OCI-LY7 (cell line): ENCODE data around the gene SLC35F1. TPM values are rescaled to one million over a fixed set of nuclear protein-coding genes. Genes with fewer than 3 reads are reported as not detected.

ENCODE experiments used
- BruUV-seq: library from RNA; stranded (reverse); fragments of 400-500 nt; replicated peaks from 2 replicates; lab custom pipeline; 2021; lab: Mats Ljungman, UMichigan
- CTCF ChIA-PET: fragments of 300-600 bp; sonication (Branson Sonifier 250); formaldehyde crosslinking; loops from one replicate; lab custom pipeline; 2022; ENCODE audit warnings: antibody characterized with exemption; ENCODE audit not compliant: unreplicated experiment; lab: Charles Lee
- POLR2A ChIA-PET: fragments of 300-600 bp; sonication (Branson Sonifier 250); formaldehyde crosslinking; loops from one replicate; lab custom pipeline; 2022; ENCODE audit warnings: antibody characterized with exemption; lab: Charles Lee
- DNase-seq: peaks from one replicate; pipeline ENCODE4 v3.0.0-alpha.2; 2015; ENCODE audit warnings: low spot score
- H2AFZ ChIP-seq: fragments of 200-600 bp; sonication (generic), shearing (Covaris generic); 2 replicates; pipeline ENCODE4 v1.6.1; 2014; ENCODE audit warnings: mild to moderate bottlenecking, antibody characterized with exemption, low read length, moderate library complexity
- H3K27ac ChIP-seq: fragments of 200-600 bp; sonication (generic); 2 replicates; pipeline ENCODE4 v1.5.1; 2014; ENCODE audit warnings: mixed run types, low read depth, mild to moderate bottlenecking, moderate library complexity, low read length, inconsistent platforms; ENCODE audit not compliant: poor library complexity, severe bottlenecking
- H3K36me3 ChIP-seq: fragments of 200-600 bp; sonication (generic); 2 replicates; pipeline ENCODE4 v1.6.1; 2014; ENCODE audit warnings: mild to moderate bottlenecking, antibody characterized with exemption, low read length, moderate library complexity, mixed read lengths; ENCODE audit not compliant: insufficient read depth
- H3K4me1 ChIP-seq: fragments of 200-600 bp; sonication (generic); 2 replicates; pipeline ENCODE4 v1.5.1; 2014; ENCODE audit warnings: mild to moderate bottlenecking, low read length; ENCODE audit not compliant: insufficient read depth, poor library complexity, severe bottlenecking
- H3K4me2 ChIP-seq: fragments of 200-600 bp; sonication (generic); 2 replicates; pipeline ENCODE4 v1.6.1; 2014; ENCODE audit warnings: mild to moderate bottlenecking, low read length
- H3K4me3 ChIP-seq: fragments of 200-600 bp; sonication (generic); 2 replicates; pipeline ENCODE4 v1.5.1; 2014; ENCODE audit warnings: mild to moderate bottlenecking, low read depth, low read length; ENCODE audit not compliant: poor library complexity, severe bottlenecking
- H3K79me2 ChIP-seq: fragments of 200-600 bp; sonication (generic); 2 replicates; pipeline ENCODE4 v1.6.1; 2016; ENCODE audit warnings: low read depth, mild to moderate bottlenecking, low read length, moderate library complexity, mixed read lengths; ENCODE audit not compliant: insufficient read depth
- H3K9me2 ChIP-seq: fragments of 200-600 bp; sonication (generic); 2 replicates; pipeline ENCODE4 v1.6.1; 2016; ENCODE audit warnings: mild to moderate bottlenecking, low read length, mixed read lengths; ENCODE audit not compliant: insufficient read depth
- H3K9me3 ChIP-seq: fragments of 200-600 bp; sonication (generic); 2 replicates; pipeline ENCODE4 v1.6.1; 2014; ENCODE audit warnings: mild to moderate bottlenecking, mixed run types, low read length, mixed read lengths
- H4K20me1 ChIP-seq: fragments of 200-600 bp; sonication (generic); 2 replicates; pipeline ENCODE4 v1.6.1; 2014; ENCODE audit warnings: mild to moderate bottlenecking, antibody characterized with exemption, low read length, moderate library complexity, mixed read lengths; ENCODE audit not compliant: insufficient read depth
- EZH2phosphoT487 ChIP-seq: fragments of 200-600 bp; sonication (generic); IDR thresholded peaks from 2 replicates; pipeline ENCODE4 v1.6.1; 2018; ENCODE audit warnings: low read depth, borderline replicate concordance, mild to moderate bottlenecking, mixed run types, antibody characterized with exemption, low read length, moderate library complexity, mixed read lengths
- intact Hi-C: fragments of 100-400 bp; cut with micrococcal nuclease; formaldehyde crosslinking; loops from one replicate; pipeline ENCODE4 v1.10.0; 2022; ENCODE audit not compliant: unreplicated experiment
- total RNA-seq, 2 experiments: library from RNA; depleted of rRNA in 1 of 2; stranded (reverse); fragments of >200 nt in 1 of 2; shearing (Covaris generic) in 1 of 2; gene quantifications; 2 replicates each; pipeline ENCODE4 v1.2.3, GENCODE V29; 2014 to 2022
- TF ChIP-seq, protein P1 (sequence below): fragments of 200-600 bp; sonication (generic); conservative IDR thresholded peaks from 2 replicates; pipeline ENCODE4 v1.5.1; 2014; ENCODE audit warnings: mild to moderate bottlenecking, antibody characterized with exemption, low read length, moderate library complexity, mixed read lengths

Gene SLC35F1
- total RNA-seq, 2 experiments from 2014 or later: 0.03 TPM; not detected in 1

DNA sequence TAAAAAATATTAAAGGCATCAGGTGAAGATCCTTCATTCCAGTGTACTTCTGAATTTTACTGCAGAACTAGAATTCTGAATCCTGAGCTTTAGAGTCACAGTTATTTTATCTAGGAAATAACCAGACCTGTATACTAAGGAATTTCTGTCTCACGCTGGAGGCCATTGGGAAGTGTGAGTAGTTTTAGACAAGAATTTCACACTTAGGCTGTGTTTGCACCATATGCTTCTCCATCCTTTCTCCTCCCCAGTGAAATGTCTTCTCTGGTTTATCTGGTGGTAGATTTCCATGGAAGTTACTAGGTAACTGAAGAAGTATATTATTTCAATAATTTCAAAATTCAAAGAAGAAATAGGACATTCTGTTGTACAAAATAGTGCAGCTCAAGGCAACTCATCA is 83.1 kb downstream of the SLC35F1 start:
- POLR2A ChIA-PET: no interaction called here
- H3K9me3 ChIP-seq: no peaks in the 10 kb centered on the region
- no peaks in the 10 kb centered on the region for H3K4me1 ChIP-seq
- no peak for TF ChIP-seq EZH2phosphoT487
- TF ChIP-seq, protein P1, sequence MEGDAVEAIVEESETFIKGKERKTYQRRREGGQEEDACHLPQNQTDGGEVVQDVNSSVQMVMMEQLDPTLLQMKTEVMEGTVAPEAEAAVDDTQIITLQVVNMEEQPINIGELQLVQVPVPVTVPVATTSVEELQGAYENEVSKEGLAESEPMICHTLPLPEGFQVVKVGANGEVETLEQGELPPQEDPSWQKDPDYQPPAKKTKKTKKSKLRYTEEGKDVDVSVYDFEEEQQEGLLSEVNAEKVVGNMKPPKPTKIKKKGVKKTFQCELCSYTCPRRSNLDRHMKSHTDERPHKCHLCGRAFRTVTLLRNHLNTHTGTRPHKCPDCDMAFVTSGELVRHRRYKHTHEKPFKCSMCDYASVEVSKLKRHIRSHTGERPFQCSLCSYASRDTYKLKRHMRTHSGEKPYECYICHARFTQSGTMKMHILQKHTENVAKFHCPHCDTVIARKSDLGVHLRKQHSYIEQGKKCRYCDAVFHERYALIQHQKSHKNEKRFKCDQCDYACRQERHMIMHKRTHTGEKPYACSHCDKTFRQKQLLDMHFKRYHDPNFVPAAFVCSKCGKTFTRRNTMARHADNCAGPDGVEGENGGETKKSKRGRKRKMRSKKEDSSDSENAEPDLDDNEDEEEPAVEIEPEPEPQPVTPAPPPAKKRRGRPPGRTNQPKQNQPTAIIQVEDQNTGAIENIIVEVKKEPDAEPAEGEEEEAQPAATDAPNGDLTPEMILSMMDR: no peak
- CTCF ChIA-PET: interaction anchor here (1.0 kb wide), 1 partner anchor 11 kb away, joined by 3 read pairs; no protein-coding TSS in a partner anchor
- BruUV-seq: no TSS peak
- H3K79me2 ChIP-seq: no peaks in the 10 kb centered on the region
- H3K9me2 ChIP-seq: no peaks in the 10 kb centered on the region
- H3K36me3 ChIP-seq: no peaks in the 10 kb centered on the region
- H2AFZ ChIP-seq: no peak overlapping the region
- no peak for DNase-seq
- H4K20me1 ChIP-seq: no peaks in the 10 kb centered on the region
- no peak overlapping the region for H3K4me3 ChIP-seq
- no peak overlapping the region for H3K27ac ChIP-seq
- intact Hi-C loops: no loop called here
- no peak overlapping the region for H3K4me2 ChIP-seq

DNA sequence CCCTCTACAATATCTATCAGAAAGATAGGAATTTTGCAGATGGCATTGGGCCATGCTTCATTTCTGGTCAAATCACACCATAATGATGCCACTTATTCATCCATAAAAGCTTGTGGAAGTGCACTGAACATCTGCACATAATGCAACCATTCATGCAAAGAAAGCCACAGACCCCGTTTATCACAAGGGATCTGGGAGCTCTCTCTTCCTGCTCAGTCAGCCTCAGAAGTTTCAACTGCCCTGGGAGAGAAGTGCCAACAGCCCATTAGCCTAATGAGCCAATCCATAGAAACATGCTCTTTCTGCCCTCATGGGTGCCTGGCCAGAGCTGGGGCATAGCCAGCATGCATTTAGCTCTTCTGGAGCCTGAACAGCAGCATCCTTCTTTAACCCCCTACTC is 85.8 kb downstream of the SLC35F1 start:
- Histone ChIP-seq H4K20me1 (no peaks in the 10 kb centered on the region), H3K9me2 (no peaks in the 10 kb centered on the region), H3K4me1 (no peaks in the 10 kb centered on the region), H3K27ac (no peak overlapping the region), H2AFZ (no peak overlapping the region), H3K9me3 (no peaks in the 10 kb centered on the region), H3K4me3 (no peak overlapping the region), H3K79me2 (no peaks in the 10 kb centered on the region), H3K36me3 (no peaks in the 10 kb centered on the region), H3K4me2 (no peak overlapping the region)
- DNase-seq: no peak
- ChIA-PET CTCF (no interaction called here), POLR2A (interaction anchor here (0.6 to 1.1 kb wide), 2 partner anchors 32 to 1035 kb away, joined by 3 read pairs; no protein-coding TSS in a partner anchor)
- intact Hi-C loops: no loop called here
- TF ChIP-seq EZH2phosphoT487: no peak
- TF ChIP-seq, protein P1: no peak
- BruUV-seq: no TSS peak

DNA sequence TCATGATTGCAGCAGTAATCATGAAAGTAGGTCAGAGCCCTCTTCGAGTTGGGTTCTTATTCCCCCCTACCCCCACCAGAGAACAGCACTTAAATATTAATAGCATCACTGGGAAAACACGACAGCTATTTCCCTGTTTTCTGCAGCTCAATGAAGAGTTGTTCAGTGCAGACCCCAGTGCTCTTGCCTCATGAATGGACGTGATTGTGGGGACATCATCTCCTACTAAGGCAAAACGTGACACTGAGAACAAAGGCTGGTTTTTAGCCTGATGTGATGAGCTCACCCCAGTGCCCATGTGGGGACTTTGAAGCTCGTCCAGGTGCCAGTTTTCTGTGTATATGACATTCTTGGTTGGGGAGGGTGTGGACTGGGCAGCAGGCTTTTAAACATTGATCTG is 105.9 kb downstream of the SLC35F1 start:
- no TSS peak for BruUV-seq
- DNase-seq: no peak
- Histone ChIP-seq H3K27ac (no peak overlapping the region), H3K4me1 (no peaks in the 10 kb centered on the region), H3K9me2 (no peaks in the 10 kb centered on the region), H3K4me2 (no peak overlapping the region), H3K4me3 (no peak overlapping the region), H3K9me3 (no peaks in the 10 kb centered on the region), H3K36me3 (no peaks in the 10 kb centered on the region), H3K79me2 (no peaks in the 10 kb centered on the region), H4K20me1 (no peaks in the 10 kb centered on the region), H2AFZ (no peak overlapping the region)
- intact Hi-C loops: no loop called here
- ChIA-PET POLR2A (no interaction called here), CTCF (no interaction called here)
- TF ChIP-seq, protein P1: no peak
- TF ChIP-seq EZH2phosphoT487: no peak
